GM19238 (cell line): Measurements from ENCODE around the gene SCAPER.
A peak's percentile ranks its signal among the peaks of the same experiment; 100 is the strongest.

Experiments used
- DNase-seq: peaks from one replicate; pipeline ENCODE4 v3.0.0; 2011; ENCODE audit warnings: low spot score; ENCODE audit not compliant: insufficient read length

SCAPER gene

GRCh38 chr15:76341366-76342057, 563.6 kb downstream of the SCAPER start:
- DNase-seq: no peak

DNA sequence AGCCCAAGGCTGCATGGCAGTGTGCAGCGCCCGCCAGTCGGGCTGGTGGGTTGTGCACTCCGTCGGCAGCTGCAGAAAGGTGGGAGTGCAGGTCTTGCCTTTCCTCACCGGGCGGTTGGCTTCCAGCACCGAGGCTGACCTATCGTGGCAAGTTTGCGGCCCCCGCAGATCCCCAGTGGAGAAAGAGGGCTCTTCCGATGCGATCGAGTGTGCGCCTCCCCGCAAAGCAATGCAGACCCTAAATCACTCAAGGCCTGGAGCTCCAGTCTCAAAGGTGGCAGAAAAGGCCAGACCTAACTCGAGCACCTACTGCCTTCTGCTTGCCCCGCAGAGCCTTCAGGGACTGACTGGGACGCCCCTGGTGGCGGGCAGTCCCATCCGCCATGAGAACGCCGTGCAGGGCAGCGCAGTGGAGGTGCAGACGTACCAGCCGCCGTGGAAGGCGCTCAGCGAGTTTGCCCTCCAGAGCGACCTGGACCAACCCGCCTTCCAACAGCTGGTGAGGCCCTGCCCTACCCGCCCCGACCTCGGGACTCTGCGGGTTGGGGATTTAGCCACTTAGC, 564.3 kb downstream of the SCAPER start:
- peak; percentile 59 for DNase-seq

DNA sequence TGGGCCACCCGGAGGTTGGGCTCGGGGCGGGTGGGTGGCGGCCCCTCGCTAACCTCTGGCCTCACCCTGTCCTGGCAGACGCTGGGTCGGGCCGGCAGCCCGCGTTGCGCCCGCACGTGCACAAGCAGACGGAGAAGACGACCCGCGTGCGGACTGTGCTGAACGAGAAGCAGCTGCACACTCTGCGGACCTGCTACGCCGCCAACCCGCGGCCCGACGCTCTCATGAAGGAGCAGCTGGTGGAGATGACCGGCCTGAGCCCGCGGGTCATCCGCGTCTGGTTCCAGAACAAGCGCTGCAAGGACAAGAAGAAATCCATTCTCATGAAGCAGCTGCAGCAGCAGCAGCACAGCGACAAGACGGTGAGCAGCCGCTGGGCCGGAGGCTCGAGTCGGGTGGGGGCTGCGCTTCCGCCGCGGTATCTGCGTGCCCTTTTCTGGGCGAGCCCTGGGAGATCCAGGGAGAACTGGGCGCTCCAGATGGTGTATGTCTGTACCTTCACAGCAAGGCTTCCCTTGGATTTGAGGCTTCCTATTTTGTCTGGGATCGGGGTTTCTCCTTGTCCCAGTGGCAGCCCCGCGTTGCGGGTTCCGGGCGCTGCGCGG, 564.8 kb downstream of the SCAPER start:
- peak; percentile 41 for DNase-seq

- DNase-seq: peak; percentile 22
These were observed 565.6 kb downstream of the SCAPER start for GRCh38 chr15:76339305-76340197.

DNA sequence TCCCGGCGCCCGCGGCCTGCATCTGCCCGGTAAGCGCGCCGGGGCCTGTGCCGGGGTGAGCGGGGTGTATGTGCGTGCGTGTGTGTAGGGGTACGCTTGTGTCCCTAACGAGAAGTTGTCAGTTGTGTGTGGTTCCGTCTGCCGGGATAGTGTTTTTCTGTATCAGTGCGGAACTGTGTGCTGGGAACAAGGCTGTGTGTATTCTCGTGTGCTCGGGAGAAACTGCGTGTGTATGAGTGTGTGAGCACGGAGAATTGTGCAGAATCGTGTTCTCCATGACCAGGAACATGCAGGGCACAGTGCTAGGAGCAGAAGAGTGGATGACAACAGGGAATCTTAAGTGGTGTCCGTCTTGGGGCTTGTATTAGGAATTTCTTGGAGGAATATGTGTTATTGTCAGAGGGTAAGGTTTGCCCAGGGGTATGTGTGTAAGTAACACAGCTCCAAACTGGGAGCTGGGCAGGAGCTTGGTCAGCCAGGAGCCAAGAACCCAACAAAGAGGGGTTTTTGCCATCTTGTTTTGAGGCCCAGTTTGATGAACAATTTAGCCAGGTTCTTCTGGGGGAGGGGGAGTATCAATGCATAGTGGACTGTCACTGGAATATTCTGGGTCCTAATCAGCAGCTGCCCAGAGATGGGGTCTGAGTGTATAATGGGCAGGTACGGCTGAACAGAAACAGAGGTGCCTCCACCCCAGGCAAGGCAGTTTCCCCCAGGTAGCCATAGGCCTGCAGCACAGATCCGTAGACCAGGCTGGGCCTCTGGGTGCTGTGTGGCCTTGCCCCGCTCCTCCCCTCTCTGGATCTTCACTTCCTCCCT, 566.4 kb downstream of the SCAPER start:
- no peak for DNase-seq

DNA sequence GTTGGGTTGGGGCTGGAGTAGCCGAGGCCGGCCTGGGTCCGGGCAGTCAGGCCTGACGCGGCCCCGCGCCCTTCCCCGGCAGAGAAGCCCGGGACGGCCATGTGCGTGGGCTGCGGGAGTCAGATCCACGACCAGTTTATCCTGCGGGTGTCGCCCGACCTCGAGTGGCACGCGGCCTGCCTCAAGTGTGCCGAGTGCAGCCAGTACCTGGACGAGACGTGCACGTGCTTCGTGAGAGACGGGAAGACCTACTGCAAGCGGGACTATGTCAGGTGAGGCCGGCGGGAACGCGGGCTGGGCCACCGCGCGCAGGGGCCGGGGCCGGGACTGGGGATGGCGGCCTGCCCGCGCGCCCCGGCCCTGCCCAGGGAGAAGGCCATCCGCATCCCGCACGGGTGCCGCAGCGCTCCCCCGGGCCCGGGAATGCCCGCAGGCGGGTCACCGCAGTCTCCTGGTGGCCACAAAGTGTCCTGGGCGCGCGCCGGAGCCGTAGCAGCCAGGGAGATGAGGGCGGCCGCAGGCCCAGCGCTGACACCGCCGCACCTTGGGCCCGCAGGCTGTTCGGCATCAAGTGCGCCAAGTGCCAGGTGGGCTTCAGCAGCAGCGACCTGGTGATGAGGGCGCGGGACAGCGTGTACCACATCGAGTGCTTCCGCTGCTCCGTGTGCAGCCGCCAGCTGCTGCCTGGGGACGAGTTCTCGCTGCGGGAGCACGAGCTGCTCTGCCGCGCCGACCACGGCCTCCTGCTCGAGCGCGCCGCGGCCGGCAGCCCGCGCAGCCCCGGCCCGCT, 567.2 kb downstream of the SCAPER start:
- peak; percentile 29 for DNase-seq

DNA sequence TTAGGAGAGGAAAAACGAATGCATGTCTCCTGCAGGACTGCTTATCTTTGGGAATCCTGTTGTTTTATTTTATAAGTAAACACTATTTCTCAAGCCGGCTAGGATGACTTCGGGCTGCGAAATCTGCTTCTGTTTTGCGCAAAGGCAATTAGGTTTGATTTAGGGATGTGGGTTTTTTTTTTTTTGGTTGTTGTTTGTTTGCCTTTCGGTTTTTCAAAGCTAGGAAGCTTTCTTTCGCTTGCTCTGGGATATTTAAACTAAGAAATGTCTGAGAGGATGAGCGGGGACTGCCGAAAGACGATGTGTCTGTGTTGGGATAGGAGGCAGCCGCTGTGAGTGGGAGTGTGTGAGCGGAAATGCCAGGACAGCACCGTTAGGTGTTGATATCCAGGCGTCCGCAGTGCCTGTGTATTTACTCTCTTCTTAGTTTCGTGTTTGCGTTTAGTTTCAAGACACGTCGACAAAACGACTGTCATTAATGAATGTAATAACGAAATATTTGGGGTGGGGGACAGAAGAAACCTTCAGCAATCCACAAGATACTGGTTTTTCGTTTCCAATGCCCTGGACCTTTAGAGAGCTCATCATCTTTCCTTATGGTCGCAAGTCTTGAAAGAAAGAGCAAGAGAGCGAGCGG, 568.0 kb downstream of the SCAPER start:
- DNase-seq: no peak

DNA sequence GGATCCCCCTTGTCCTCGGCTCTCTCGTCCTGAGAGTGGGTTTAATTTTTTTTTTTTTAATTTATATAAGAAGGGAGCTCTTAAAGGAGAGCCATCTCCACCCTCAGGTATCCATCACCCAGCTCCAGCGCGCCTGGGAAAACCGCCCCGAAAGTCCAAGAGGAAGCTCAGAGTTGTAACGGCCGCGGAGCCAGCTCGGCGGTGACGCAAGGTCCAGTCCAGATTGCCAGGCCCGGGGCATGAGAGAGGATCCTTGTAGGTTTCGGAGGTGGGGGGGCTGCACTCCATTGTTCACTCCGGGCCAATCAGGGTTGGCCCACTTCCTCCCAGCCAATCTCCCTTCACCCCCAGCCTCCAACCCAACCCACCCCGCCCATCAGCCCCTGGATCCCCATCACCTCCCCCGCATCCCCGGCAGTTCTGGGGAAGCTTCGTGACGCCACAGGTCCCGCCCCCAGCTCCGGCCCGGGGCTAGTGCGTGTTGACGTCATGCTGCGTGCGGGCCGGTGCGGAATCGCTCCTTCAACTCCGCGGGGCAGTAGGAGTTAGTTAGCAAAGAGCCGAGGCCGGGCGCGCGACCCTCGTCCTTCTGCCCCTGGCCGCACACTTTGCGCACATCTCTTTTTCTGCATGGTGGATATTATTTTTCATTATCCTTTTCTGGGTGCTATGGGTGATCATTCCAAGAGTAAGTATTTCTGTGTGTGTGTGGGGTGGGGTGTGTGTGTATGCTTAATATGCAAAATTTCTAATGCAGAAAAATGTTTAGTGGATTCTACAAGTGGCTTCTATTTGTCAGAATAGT, 568.7 kb downstream of the SCAPER start, which contains the start of gene ISL2:
ISL2 (plus strand) TSS at position 520 of the 805 bp plus-strand sequence; CDS start at position 631, 111 bp downstream.
- peak; percentile 86 for DNase-seq

DNA sequence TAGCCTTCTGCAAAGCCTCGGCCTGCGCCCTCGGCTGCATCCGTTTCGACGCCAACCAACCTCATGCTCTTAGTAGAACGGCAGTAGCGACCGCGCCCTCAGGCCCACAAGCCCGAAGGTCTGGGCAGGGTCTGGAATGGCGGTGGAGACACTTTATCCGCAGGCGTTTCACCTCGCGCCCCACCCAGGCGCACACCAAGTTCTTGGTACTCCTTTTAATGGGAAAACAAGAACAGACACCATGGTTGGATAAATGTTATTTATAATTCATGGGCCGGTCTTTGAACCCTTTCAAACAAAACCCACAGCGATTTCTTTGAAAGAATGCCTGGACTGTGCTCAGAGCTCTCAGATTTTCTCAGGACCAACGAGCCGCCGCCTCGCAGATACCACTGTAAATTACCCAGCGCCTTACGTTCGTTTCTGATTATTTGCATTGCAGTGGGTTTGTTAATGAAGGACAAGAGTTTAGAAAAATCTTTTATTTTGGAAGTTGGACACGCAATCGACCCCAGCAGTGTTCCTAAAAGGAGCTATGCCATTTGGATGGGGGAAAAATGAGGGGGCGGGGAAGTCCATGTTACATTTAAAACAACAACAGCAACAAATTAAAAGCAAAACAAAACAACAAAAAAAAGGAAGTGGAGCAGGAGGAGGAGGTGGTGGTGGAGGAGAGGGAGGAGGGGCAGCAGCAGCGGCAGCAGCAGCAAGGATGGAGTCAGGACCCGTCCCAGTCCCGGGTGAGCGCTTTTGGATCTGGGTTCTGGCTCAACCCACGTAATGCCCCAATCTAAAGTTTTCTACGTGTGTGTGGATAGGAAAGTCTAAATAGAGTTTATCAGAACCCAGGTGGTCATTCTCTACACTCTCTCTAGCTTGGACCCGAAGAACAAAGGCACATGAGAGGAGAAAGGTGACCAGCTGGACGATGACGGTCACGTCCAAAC, 569.6 kb downstream of the SCAPER start:
- DNase-seq: peak; percentile 23

GRCh38 chr15:76334438-76335306, 570.5 kb downstream of the SCAPER start:
- DNase-seq: no peak

DNA sequence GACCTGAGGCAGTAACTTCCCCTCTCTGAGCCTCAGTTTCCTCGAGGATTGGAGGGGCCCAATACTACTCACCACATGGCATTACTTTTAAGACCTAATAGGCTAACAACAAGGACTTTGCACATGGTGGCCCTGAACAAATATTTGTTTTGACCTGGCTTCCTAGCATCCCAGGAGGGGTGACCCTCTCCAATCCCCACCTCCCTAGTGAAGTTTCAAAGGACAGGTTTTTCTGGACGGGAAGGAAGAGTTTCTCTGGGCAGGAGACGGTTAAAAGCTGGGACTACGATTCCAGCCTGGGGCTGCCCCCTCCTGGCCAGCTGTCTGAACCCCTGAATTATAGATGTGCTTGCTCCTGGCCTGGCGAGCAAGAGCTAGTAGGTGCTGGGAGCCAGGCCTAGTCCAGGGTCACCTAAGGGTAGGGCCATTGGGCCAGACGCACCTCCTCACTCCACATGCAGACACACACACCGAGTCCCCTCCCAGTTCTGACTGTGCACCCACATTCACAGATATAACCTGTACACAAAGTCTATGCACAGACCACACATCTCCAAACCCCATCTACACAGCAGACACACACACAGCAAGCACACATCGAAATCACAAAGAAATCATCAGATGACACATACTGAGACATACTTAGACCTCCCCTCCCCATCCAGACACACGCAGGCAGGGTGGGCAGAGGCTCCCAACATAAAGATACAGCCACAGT, 571.3 kb downstream of the SCAPER start:
- no peak for DNase-seq

DNA sequence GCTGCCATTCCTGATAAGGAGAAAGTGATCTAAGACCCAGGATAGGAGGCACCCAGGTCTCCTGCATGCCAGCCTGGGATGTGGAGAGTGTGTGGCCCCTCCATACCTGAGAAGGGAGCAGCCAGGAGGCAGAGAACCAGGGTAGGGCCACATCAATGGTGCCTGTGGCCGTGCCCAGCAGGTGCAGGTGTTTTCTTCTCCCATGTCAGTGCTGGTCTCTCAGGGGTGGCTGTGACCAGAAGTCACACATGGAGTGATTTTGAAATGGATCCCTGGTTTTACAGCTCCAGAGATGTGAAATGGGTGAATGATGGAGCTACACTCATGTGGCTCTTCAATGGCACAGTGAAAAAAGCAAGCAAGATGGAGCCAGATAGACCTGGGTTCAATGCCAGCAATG, 571.8 kb downstream of the SCAPER start:
- no peak for DNase-seq

DNA sequence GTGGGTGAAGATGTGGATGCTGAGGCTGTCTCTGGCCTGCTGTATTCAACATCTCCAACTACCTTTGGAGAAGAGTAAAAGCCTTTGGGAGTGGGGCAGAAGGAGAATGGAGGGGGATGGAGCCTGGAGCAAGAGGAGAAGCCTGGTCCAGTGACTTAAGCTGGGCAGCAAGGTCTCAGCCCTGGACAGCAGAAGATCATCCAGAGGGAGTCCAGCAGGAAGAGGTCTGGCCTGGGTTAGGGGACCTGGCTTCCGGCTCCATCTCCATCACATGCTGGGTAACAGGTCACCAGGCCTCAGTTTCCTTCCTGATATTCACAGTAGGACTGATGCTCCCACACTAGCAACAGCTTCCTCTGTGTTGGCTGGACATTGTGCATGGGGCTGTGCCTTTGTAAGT, 572.3 kb downstream of the SCAPER start:
- DNase-seq: no peak

DNA sequence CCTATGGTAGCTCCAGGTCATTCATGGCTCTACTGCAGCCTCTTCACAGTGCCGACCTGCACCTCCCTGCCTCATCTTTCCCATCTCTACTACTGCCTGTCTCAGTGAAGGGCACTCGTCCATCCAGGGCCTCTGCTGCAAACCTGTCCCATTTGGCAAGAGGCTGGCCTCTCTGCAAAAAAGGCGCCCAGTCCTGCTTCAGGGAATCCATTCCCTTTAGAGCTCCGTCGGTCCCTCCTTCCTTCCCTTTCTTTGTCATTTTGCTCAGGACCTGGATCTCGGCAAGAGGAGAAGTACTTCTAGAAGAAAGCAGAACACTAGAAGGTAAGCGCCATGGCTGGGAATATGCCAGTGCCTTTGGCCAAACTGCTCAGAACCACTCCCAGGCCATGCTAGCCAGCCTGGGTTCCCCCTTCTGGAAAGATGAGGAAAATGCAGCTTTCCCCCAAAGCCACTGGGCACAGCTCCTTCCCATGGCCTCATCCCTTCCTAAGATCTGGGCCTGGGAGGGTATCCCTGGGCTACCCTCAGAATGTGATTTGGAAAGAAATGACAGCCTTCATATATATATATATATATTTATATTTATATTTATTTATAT, 575.0 kb downstream of the SCAPER start:
- no peak for DNase-seq

DNA sequence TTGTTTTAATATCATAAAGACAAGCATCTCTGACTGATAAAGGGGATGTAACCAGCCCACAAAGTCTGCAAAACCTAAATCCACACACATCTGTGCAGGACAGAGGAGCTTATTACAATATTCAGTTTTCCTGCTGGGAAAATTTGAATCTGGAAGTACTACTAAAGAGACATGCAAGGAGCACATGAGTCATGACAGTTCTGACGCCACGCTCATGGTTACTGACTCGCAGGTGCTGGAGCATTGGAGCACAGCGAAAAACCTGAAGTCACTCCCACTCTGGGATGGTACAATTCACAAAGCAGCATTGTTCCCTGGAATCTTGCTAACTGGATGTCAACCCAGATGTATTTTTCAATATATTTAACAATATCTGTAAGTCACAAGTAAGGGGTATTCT, 576.2 kb downstream of the SCAPER start:
- DNase-seq: no peak
